GM06990 (cell line): ENCODE results near the gene STXBP5.

Experiments
- DNase-seq: peaks from one replicate; pipeline ENCODE4 v3.0.0-alpha.2; 2011; ENCODE audit not compliant: insufficient read length; ENCODE audit errors: extremely low read depth
- H3K27me3 ChIP-seq: replicated peaks from 2 replicates; pipeline ENCODE4 v1.6.0; 2011; ENCODE audit warnings: low read length; ENCODE audit not compliant: control insufficient read depth, insufficient read depth
- H3K36me3 ChIP-seq: 2 replicates; pipeline ENCODE4 v1.5.1; 2011; ENCODE audit warnings: low read length; ENCODE audit not compliant: control insufficient read depth, insufficient read depth
- H3K4me3 ChIP-seq: replicated peaks from 2 replicates; pipeline ENCODE4 v1.5.1; 2011; ENCODE audit warnings: low read depth, mild to moderate bottlenecking, control low read depth, low read length
- TF ChIP-seq, protein P1 (sequence below): IDR thresholded peaks from 2 replicates; pipeline ENCODE4 v1.5.1; 2011; ENCODE audit warnings: low read length, control low read depth, mild to moderate bottlenecking, inconsistent platforms; ENCODE audit not compliant: insufficient read depth, poor library complexity, severe bottlenecking

STXBP5 gene

DNA sequence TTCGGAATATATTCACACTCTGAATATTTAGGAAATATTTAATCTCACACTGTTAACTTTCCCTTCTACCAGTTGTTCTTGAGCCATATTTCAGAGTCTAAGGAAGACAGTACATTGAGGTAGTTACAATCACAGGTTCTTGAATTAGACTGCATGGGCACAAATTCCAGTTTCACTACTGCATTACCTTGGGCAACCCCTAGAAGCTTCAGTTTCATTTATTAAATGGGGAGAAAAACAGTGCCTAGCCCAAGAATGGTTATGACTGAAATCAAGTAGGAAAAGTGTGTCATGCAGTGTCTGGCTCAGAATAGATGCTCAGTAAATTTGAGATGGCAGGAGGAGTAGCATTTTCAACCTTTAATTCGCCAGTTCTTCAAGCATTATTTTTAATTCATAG is 179.8 kb downstream of the STXBP5 start:
- peak; percentile 5 for DNase-seq
- Histone ChIP-seq H3K27me3 (no peaks in the 10 kb centered on the region), H3K36me3 (no peaks in the 10 kb centered on the region), H3K4me3 (no peak overlapping the region)
- TF ChIP-seq, protein P1, sequence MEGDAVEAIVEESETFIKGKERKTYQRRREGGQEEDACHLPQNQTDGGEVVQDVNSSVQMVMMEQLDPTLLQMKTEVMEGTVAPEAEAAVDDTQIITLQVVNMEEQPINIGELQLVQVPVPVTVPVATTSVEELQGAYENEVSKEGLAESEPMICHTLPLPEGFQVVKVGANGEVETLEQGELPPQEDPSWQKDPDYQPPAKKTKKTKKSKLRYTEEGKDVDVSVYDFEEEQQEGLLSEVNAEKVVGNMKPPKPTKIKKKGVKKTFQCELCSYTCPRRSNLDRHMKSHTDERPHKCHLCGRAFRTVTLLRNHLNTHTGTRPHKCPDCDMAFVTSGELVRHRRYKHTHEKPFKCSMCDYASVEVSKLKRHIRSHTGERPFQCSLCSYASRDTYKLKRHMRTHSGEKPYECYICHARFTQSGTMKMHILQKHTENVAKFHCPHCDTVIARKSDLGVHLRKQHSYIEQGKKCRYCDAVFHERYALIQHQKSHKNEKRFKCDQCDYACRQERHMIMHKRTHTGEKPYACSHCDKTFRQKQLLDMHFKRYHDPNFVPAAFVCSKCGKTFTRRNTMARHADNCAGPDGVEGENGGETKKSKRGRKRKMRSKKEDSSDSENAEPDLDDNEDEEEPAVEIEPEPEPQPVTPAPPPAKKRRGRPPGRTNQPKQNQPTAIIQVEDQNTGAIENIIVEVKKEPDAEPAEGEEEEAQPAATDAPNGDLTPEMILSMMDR: no peak

DNA sequence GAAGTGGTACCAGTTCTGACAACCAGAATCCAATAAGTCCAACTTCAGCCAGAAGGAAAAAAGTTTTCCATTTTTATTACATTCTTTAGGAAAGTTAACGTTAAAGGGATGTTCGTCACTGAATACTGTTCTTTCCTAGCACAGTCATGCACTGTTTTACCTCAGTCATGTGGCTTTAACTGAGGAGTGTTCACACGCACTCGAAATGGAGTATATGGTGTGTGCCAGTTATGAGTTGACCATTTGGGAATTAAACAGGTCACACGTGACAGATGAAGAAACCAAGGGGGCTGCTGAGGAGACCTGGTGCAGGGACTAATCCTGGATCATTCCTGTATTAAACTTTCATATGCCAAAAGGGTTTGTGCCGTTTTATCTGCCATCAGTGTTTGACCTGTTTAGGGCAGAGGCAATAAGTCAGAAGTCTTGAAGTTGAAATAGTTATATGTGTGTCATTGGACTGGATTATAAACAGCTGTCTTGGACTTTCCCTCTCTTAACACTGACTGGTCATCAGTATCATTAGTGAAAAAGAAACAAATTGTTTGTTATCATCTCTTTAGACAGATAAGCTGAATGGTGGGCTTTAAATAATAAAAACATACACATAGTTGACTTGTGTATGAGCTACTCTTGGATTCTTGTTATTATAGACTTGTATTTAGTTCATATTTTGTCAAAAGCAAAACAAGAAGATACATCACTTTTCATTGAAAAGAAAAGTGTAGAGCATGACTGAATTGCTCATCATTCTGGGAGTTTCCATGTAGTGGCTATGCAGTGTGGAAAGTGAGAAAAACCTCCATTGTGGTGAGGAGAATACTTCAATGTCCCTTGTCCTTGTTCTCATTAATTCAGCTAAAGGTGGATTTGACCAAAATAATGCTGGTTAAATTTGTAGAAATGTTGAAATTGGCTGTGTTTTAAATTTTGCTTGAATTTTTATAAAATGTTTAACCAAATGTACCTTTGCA is 180.8 kb downstream of the STXBP5 start:
- peak; percentile 4 for DNase-seq
- Histone ChIP-seq H3K36me3 (no peaks in the 10 kb centered on the region), H3K27me3 (no peaks in the 10 kb centered on the region), H3K4me3 (no peak overlapping the region)
- TF ChIP-seq, protein P1: no peak

DNA sequence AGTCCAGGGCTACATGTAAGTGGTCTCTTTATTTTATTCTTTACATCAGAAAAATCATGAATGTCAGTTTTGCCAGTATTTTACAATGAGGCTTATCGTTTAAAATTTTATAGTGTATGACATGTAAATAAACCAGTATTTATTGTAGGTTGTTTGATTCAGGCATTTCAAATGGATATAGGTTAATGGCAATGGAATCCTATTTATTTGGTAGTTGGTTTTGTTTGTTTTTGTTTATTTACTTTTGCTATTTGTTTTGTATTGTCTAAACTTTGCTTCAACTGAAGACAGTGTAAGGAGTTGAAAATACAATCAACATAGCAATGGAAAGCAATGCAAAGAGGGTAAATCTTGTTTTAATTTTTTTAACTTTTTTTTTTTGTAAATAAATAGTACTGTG is 185.2 kb downstream of the STXBP5 start:
- TF ChIP-seq, protein P1: no peak
- DNase-seq: no peak
- Histone ChIP-seq H3K4me3 (no peak overlapping the region), H3K36me3 (no peaks in the 10 kb centered on the region), H3K27me3 (no peaks in the 10 kb centered on the region)

DNA sequence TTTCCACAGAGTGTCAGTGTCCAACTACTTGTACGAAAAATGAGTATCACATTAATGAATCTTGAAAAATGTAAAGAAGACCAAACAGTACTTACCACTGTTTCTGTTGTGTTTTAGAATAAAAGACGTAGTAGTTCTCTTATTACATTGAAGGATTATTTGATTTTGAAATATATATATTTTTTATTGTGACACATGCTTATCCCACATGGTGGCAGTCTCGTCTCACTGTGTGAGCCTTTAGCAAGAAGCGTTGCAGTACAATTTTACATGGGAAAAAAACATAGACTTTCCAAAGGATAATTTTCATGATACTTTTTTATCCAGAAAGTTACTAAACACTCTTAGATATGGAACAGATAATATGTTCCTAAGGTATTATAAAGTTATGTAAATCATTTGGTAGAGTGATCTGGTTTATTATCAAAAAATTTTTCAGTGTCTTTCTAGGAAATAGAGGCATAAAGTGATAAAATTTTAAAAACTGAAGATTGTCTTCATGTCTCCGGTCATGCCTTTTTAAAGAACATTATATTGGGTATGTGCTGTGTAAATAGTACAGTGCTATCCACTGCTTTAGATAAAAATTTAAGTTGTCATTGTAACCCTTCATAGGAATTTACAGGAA is 186.8 kb downstream of the STXBP5 start:
- no peak for DNase-seq
- H3K4me3 ChIP-seq: no peak overlapping the region
- H3K27me3 ChIP-seq: no peaks in the 10 kb centered on the region
- H3K36me3 ChIP-seq: no peaks in the 10 kb centered on the region
- TF ChIP-seq, protein P1: no peak

DNA sequence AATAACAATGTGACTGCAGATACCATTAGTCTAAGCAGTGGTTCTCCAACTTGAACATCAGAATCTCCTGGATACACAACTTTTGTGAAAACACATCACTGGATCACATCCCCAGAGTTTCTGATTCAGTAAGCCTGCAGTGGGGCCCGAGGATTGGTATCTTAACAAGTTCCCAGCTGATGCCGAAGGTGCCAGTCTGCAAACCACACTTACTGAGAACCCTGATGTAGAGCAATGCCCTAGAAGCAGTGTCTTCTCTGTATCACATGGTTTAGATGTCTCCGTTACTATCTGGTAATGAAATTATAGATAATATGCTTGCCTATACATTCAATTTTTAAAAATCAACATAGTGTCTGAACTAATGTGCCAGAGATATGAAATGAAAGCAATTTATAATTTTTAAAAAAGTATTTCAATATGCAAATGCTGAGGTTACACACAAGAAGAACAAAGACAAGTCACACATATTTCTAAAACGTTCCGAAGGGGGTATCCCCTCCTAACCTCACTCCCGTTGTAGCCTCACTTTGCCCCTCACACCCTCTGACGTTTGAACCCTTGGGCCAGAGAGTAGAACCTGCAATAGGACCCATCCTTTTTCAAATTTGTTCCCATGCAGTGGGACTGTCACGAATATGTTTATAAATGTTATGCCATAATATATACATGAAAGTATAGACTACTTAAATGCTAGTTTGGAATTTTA is 188.9 kb downstream of the STXBP5 start:
- Histone ChIP-seq H3K36me3 (no peaks in the 10 kb centered on the region), H3K27me3 (no peaks in the 10 kb centered on the region), H3K4me3 (no peak overlapping the region)
- TF ChIP-seq, protein P1: no peak
- no peak for DNase-seq
